ENCODE data around the gene MDFI.

Gene MDFI

DNA sequence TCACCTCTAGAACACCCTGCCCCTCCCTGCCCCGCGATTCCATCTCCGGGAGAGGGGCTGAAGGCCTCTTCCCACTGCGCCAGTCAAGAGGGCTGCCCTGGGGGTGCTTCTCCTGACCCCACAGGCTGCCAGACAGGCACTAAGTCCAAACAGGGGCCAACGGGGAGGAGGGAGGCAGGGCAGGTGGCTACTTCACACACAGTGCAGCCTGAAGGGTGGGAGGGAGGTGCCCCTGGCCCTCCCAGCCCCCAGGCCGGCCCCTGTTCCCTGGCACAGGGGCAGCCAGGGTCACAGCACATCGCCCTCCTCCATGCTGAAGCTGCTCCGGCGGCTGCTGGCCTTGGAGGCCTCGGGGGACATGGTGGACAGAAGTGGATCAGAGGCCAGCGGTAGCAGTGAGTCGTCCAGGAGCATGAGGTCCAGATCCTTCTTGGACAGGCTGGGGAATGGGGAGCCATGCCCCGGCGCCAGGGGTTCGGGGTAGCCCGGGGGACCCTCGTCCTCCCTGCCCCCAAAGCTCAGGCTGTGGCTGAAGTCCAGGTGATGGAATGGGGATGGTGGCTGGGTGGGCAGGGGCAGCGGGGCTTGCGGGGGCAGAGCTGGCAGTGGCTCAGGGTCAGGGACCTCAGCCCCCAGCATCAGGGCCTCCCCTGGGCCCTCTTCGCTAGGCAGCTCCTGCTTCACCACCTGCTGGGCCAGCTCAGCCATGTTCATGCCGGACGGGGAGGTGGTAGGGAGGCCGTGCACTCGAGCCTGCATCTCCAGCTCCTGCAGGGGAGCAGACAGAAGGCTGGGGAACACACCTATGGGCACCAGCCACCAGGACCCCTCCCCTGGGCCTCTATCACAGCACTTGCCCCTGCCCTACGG, 46.3 kb downstream of the MDFI start:
- in situ Hi-C loops (cut with HindIII; ENCODE audit: low sequenced_read_pairs) = no loop called here

DNA sequence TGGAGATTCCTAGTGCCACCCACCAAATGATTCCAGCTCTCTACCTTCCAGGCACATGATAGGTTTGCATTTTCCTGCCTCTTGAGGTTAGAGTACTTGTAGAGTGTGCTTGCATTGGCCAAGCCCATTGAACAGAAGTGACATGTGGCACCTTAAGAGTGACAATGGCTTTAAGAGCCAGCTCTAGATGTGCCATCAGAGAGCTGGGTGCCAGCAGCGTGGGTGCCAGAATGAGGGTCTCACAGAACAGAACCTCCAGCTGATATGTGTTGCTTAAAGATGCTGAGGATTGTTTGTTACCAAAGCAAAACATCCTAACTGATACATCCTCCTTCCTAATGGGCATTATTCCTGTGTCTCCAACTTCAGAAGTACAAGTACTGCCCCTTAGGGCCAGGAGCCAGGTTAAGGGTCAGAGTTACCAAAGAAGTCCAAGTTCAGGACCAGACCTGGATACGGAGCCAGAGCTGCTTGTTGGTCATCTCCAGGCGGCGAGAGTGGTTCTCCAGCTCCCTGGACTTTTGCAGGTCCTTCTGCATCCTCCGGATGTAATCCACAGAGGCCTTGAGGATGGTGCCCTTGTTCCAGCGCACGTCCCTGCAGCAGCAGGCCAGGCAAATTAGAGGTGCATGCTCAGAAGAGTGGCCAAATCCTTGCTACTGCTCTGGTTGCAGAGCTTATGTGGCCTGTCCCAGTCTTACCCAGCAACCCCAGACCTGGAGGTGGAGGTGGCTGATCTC, 47.5 kb downstream of the MDFI start:
- in situ Hi-C loops (cut with HindIII; ENCODE audit: low sequenced_read_pairs) = no loop called here

DNA sequence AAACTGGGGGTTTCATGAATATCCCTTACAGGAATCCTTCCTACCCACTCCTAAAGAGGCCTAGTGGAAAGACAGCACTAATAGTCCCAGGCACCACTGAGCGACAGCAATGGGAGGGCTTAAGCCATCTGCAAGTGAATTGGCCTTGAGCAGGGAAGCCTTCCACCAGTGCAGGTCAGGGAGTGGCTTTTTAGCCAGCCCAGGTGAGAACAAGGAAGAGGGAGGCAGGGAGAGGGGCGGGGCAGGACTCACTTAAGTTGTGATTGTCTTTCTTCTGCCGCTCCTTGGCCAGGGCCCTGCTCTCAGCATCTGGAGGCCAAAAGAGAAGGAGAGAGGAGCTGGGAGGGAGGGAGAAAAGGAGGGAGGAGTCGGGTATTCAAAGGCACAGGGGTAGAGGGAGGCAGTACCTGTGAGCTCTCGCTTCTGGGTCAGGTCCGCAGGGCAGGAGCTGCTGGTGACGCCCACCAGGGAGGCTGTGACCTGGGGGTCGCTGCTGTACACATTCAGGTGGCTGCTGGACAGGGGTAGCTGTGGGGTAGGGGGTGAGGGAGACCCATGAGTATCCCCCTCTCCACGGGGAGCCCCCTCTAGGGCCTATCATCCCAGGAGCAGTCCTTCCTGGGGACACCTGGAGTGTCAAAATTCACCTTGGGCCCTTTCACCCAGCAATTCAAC, 49.4 kb downstream of the MDFI start:
- in situ Hi-C loops (cut with HindIII; ENCODE audit: low sequenced_read_pairs) = no loop called here

DNA sequence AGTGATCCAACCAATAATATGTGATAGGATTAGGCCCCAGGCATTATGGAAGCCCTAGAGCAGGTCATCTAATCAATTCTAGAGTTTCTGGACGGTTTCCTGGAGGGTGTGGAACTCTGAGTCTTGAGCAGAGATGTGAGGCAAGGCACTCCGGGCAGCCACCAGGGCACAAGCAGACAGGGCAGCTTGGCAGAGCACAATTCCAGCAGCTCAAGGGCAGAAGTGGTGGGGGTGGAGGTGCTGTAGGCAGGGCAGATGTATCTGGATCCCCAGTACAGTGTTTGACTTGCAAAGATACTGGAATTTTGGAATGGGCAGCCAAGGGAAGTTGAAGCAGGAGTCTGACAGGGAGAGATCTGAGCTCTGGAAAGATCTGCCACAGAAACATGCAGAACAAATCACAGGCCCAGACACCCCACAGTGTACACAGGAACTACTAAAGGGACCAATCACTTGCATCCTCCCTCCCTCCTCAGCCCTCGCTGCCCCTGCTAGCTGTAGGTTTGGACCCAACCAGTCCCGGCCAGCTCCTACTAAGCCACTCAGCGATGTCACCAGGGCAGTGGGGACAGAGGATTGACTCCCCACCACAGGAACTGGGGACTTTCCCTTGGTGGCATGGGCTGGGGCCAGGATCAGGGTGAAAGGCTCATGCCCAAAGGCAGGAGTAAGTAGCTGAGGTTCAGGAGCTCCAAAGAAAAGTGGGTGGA, 50.1 kb downstream of the MDFI start:
- in situ Hi-C loops (cut with HindIII; ENCODE audit: low sequenced_read_pairs) = no loop called here

DNA sequence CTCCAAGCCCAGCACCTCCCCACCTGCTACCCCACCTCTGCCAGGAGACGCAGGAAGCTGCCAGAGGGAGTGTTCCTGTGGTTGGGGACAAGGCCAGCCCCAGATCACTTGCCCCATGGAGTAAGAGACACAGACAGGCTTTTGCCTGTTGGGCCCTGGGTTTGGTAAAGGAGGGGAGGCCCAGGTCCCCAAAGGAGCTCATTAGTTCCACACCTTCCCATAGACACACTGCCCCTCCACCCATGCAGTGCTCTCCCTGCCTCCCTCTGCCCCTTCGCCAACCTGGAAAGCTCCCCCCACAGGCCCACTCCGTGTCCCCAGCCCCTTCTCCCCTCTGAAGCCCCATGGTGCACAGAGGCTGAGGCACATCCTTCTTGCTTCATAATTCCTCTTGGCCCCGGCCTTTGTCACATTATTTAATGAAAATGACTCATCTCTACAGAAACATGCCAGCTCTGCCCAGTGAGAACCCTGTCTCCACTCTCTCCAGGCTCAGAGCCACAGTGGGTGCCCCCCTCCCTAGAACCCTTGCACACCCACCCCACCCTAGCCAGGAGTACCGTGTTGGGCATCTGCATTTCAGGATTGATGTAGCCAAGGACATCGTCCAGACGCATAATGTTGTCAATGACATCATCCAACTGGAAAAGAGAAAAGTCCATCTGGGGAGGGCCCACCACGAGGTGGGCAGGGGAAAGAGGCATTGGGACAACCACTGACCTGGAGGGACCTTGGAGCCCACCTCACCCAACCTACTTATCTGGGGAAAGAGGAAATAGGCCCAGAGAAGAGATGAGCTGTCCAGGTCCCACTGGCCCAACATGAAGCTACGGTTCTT, 51.1 kb downstream of the MDFI start:
- in situ Hi-C loops (cut with HindIII; ENCODE audit: low sequenced_read_pairs) = loop anchor here (10.0 kb wide), 1 partner anchor 275 kb away; no protein-coding TSS in a partner anchor

DNA sequence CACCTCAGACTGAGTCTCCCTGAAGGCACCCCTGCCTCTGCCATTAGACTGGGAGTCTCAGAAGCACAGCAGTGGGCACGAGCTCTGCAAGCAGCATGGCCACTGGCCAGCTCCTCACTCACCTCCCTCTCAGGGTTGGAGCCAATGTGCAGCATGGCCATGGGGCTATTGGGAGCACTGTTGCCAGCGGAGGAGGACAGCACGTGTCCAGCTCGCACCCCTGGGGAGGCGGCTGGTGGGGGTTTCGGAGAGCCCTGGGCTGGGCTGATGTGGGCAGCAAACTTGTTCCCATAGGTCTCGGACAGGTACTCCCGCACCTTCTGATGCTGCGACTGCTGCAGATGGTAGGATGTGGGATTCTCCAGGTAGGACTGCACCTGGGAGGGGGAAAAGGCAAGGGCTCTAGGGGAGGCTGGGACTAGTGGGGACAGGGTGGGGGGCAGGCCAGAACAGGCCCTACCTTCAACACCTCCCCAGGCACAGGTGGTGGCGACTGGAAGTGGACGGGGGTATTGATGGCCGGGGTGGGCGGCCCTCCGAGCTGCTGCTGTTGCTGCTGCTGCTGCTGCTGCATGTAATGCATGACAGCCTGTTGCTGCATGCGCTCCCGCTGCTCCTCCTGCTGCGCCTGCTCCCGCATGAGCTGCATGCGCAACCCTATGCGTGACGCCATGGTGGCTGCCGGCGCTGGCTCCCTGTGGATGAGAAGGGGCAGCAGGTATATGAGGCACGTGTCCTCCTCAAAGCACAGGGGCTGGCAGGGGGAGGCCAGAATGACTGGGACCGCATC, 52.5 kb downstream of the MDFI start:
- in situ Hi-C loops (cut with HindIII; ENCODE audit: low sequenced_read_pairs) = loop anchor here (10.0 kb wide), 1 partner anchor 276 kb away; no protein-coding TSS in a partner anchor

DNA sequence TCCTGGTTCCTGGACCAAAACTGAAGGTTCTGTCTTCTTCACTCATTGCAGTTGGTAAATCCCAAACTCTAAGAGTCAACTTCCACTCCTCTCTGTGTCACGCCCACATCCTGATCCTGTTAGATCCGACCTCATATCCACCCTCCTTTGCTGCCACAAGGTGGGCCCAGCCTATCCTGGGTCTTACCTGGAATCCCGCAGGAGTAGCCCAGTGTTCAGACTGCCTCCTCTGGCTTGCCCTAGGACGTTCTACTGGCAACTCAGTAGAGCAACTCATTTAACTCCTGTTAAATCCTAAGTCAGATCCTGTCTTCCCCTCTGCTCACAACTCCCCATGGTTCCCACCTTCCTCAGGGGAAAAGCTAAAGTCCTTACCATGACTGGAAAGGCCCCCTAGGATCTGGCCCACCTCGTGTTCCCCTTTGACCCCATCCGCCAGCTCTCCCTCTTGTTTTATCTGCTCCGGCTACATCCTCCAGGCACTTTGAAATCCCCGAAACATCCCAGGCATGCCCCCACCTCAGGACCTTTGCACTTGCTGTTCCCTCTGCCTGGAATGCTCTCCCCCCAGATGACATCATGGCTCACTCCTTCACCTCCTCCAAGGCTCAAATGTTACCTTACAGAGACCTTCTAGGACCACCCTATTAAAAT, 53.3 kb downstream of the MDFI start:
- in situ Hi-C loops (cut with HindIII; ENCODE audit: low sequenced_read_pairs) = loop anchor here (10.0 kb wide), 1 partner anchor 277 kb away; no protein-coding TSS in a partner anchor

DNA sequence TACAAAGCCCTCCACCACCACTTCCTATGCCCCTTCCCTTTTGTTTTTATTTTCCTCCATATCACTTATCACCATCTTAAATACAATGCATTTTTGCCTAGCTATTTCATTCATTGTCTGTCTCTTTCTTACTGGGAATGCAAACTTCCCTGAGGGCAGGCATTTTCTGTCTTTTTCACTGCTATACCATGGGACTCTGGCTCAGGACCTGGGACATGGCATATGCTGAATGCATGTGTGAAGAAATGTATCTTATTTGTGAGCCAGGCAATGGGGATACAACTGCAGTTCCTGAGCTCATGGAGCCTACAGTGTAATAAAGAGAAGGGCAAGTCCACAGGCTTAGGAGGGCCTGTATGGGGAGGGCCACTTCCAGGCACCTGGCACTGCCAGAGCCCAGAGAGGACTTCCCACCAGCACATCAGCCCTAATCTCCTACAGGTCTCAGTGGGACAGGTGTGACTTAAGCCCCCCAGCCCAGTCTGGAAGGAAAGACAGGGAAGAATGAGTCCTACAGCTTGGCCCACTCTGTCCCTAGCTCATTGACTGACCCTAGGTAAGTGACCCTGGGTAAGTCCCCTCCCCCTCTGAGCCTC, 53.9 kb downstream of the MDFI start:
- in situ Hi-C loops (cut with HindIII; ENCODE audit: low sequenced_read_pairs) = loop anchor here (10.0 kb wide), 1 partner anchor 277 kb away; no protein-coding TSS in a partner anchor

DNA sequence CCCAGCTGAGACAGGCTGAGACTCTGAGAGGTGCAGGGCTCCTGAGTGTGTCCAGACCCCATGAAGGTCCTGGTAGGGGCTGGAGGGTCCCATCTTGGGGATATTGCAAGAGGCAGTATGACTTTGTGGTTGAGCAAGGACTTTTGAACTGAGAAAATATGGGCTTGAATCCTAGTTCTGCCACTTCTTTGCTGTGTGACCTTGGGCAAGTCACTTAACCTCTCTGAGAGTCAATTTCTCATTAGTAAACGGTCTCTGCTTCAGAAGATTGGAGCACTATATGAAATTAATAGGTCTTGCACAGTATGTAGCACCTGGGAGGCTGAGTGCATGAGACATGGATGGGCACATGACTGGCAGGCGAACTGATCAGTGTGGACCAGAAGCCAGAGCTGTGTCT, 54.5 kb downstream of the MDFI start:
- in situ Hi-C loops (cut with HindIII; ENCODE audit: low sequenced_read_pairs) = loop anchor here (10.0 kb wide), 1 partner anchor 278 kb away; no protein-coding TSS in a partner anchor

DNA sequence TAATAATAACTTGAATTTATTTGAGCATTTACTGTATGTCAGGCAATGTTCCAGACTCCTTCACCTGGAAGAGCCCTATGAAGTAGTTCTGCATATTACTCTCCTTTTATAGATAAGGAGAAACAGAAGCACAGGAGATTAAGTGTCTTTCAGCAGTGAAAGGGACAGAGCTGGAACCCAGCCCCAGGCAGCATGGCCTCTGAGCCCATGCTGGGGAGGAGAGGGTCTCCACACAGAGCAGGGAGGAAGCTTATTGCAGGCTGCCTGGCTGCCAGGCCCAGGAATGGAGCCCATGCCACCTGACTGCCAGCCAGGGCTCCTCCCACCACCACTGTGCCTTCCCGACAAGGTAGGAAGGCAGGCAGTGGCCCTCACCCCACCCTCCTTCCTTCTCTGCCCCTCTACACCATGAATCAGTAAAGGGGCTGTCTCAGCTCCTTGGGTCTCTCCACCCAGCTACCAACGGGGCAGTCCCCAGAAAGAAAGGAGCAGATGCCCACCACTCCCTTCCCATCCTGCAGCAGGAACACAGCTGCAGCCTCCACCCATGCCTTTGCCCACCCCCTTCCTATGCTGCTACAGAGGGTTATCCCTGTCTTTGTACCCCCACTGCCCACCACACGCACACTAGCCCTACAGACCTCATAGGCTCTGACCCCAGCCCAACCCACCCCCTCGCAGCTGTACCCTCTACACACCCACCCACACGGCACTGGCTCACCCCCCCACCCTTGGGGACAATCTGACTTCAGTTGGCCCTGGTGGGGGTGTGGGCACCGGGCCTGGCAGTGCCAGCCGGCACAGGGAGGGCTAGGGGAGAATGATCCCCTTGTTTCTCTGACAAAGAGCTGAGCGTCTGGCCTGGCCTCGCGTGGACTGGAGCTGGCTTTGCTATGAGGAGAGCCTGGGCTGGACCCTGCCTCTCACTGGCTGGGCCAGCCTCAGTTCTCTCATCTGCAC, 55.3 kb downstream of the MDFI start:
- in situ Hi-C loops (cut with HindIII; ENCODE audit: low sequenced_read_pairs) = loop anchor here (10.0 kb wide), 1 partner anchor 279 kb away; no protein-coding TSS in a partner anchor

DNA sequence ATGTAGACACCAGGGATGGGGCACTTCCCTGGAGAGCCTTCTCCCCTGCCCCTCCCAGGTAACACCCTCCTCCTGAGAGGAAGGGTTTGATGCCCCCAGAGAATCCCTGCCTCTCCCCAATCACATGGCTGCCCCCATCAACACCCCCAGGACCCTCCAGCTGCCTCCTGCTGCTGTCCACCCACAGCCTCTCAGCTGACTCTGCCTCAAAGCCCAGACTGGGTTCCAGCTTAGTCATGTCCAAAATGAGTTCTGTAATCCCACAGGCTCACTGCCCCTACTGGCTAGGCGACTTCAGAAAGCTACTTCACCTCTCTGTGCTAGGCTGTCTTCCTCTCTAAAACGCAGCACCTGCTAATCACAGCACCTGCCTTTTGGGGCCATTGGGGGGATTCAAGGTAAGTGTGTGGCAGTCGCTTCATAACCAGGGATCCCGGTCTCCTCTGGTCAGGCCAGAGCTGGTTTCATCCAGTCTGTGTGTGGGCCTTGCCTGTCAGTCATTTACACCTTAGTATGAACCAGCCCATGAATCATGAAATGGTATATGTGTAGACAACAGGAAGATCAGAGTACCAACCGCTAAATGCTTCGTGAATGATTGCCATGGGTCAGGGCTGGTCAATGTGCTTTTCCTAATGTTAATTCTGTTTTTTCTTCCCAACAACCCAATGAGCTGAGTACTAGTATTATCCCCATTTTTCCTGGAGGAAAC, 56.7 kb downstream of the MDFI start:
- in situ Hi-C loops (cut with HindIII; ENCODE audit: low sequenced_read_pairs) = loop anchor here (10.0 kb wide), 1 partner anchor 280 kb away; no protein-coding TSS in a partner anchor

DNA sequence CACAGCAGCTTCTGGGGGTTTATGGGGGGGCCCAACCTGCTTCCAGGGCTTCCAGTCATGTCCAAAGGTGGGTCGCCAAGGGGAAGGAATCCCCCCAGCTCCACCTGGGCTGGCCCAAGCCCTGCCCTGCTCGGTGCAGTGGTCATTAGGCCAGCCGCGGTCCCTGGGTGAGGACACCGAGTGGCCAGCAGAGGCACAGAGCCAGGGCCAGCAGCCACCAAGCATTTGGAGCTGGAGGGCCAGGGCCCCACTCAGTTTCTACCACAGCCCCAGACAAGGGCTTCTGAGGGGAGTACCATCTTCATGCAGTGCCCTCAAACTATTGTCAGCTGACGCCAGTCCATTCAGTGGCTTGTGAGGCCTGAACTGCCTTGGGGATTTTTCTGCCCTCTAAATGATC, 57.6 kb downstream of the MDFI start:
- in situ Hi-C loops (cut with HindIII; ENCODE audit: low sequenced_read_pairs) = loop anchor here (10.0 kb wide), 1 partner anchor 281 kb away; no protein-coding TSS in a partner anchor

DNA sequence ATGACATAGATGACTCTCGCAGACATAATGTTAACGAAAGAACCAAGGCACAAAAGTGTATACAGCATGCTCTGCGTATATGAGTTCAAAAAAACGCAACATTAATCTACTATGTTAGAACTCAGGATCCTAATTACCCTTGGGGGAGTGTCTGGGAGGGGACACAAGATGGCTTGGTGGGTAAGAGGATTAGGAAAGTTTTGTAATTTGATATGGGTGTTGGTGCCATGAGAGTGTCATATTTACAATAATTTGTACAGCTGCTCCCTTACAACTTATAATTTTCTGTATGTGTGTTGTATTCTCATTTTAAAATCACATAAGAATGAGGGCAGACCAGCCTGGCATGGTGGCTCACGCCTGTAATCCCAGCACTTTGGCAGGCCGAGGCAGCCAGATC, 58.5 kb downstream of the MDFI start:
- in situ Hi-C loops (cut with HindIII; ENCODE audit: low sequenced_read_pairs) = loop anchor here (10.0 kb wide), 1 partner anchor 282 kb away; no protein-coding TSS in a partner anchor

DNA sequence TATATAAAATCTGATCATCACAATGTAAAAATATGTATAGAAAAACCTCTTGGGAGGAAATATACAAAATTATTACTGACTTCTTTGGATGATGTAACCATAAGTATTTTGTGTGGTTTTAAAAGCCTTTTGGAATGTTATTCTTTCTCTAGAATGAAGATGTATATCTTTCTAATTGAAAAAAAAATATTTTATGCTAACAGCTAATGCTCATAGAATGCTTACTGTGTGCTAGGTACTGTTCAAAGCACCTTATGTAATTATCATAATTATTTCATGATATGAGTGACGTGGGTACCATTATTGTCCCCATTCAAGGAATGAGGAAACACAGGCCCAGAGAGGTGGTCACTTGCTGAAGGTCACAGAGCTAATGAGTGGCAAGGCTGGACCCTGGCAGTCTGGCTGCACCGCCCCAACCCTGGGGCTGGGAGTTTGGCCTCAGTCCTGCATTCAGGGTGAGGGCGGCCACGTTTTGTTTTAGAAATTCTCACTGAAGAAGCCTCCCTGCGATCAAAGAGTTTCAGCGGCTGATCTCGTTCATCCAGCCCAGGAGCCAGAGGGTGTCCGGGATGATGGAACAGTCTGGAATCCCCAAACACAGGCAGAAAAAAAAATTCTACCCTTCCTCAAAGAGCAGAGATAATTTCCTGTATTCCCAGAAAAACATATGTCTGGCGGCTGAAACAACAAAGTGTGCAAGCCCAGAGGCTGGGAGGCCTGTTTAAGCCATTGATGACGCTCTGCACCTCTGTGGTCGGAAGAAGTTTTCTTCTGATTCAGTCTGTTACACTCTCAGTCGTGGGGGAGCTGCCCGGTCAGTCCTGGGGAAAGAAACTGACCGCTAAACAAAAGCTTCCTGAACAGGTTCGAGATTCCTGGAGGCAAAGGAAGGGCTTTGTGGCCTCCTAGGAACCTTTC, 59.9 kb downstream of the MDFI start:
- in situ Hi-C loops (cut with HindIII; ENCODE audit: low sequenced_read_pairs) = loop anchor here (10.0 kb wide), 1 partner anchor 283 kb away; no protein-coding TSS in a partner anchor

DNA sequence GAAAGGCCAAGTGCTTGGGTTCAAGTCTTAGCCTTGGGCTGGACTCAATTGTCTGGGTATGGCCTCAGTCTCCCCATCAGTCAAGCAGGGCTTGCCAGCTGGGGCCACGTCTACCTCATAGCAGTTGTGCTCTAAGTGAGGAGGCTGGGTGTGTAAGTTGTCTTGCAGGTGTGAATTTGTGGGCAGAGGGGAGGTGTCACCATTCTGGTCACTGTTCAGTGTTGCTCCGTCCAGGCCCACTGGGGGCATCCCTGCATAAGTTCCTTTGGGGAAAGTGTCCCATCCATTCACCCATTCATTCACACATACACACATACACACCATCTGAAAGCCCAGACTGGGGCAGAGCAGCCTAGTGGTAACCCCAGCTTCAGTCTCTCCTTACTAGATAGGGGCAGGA, 60.8 kb downstream of the MDFI start:
- in situ Hi-C loops (cut with HindIII; ENCODE audit: low sequenced_read_pairs) = loop anchor here (10.0 kb wide), 1 partner anchor 284 kb away; no protein-coding TSS in a partner anchor

Data from DLD1 (cell line).